Keratinocyte (primary cell): ENCODE measurements around the gene SLAMF8. TPM values are rescaled to one million over a fixed set of nuclear protein-coding genes. Genes with fewer than 3 reads are reported as not detected.

ENCODE experiments used
- DNase-seq: peaks from one replicate; pipeline ENCODE4 v3.0.0-alpha.2; 2011; ENCODE audit warnings: low read depth, missing footprints, low spot score
- FAIRE-seq: peaks from 2 replicates; lab custom pipeline; 2011; peaks lifted over from hg19 to GRCh38; lab: Jason Lieb, UNC
- H2AFZ ChIP-seq: 2 replicates; pipeline ENCODE4 v1.6.0; 2012; ENCODE audit warnings: low read length, control low read depth, inconsistent platforms; ENCODE audit not compliant: control insufficient read depth
- H3K27ac ChIP-seq: 2 replicates; pipeline ENCODE4 v1.5.1; 2011; ENCODE audit warnings: low read length; ENCODE audit not compliant: control insufficient read depth, insufficient read depth
- H3K27me3 ChIP-seq: 3 replicates; pipeline ENCODE4 v1.6.0; 2011; ENCODE audit warnings: low read length; ENCODE audit not compliant: control insufficient read depth, insufficient read depth; ENCODE audit errors: extremely low read depth
- H3K36me3 ChIP-seq, 2 experiments: 2 replicates in 1 of 2; 3 replicates in 1 of 2; pipeline ENCODE4 v1.5.1; 2011; ENCODE audit warnings: low read length in 2 of 2, mild to moderate bottlenecking in 1 of 2; ENCODE audit not compliant: control insufficient read depth in 2 of 2, insufficient read depth in 2 of 2; ENCODE audit errors: extremely low read depth in 1 of 2
- H3K4me1 ChIP-seq: 3 replicates; pipeline ENCODE4 v1.5.1; 2011; ENCODE audit warnings: low read length; ENCODE audit not compliant: control insufficient read depth, insufficient read depth; ENCODE audit errors: extremely low read depth
- H3K4me2 ChIP-seq: 3 replicates; pipeline ENCODE4 v1.6.0; 2011; ENCODE audit warnings: low read depth, low read length; ENCODE audit not compliant: control insufficient read depth, insufficient read depth; ENCODE audit errors: extremely low read depth
- H3K4me3 ChIP-seq, 3 experiments: fragments of 200-600 bp in 1 of 3; sonication (generic) in 1 of 3; 2 replicates in 2 of 3; 3 replicates in 1 of 3; pipeline ENCODE4 v1.5.1; 2011 to 2016; ENCODE audit warnings: low read length in 3 of 3, mild to moderate bottlenecking in 3 of 3, control low read depth in 2 of 3, inconsistent platforms in 1 of 3, low read depth in 1 of 3, mixed read lengths in 1 of 3, mixed run types in 1 of 3, moderate library complexity in 1 of 3; ENCODE audit not compliant: control insufficient read depth in 2 of 3, insufficient read depth in 2 of 3; ENCODE audit errors: extremely low read depth in 1 of 3
- H3K79me2 ChIP-seq: 2 replicates; pipeline ENCODE4 v1.6.0; 2012; ENCODE audit warnings: low read length; ENCODE audit not compliant: control insufficient read depth, insufficient read depth
- H3K9ac ChIP-seq: 3 replicates; pipeline ENCODE4 v1.6.0; 2011; ENCODE audit warnings: low read length; ENCODE audit not compliant: control insufficient read depth, insufficient read depth; ENCODE audit errors: extremely low read depth
- H3K9me1 ChIP-seq: 3 replicates; pipeline ENCODE4 v1.6.0; 2011; ENCODE audit warnings: low read length; ENCODE audit not compliant: control insufficient read depth, insufficient read depth; ENCODE audit errors: extremely low read depth
- H3K9me3 ChIP-seq: 2 replicates; pipeline ENCODE4 v1.5.1; 2012; ENCODE audit warnings: low read depth, low read length; ENCODE audit not compliant: control insufficient read depth
- H4K20me1 ChIP-seq: 3 replicates; pipeline ENCODE4 v1.6.0; 2011; ENCODE audit warnings: low read length; ENCODE audit not compliant: control insufficient read depth, insufficient read depth; ENCODE audit errors: extremely low read depth
- CTCF ChIP-seq, 3 experiments: IDR thresholded peaks in 1 of 3; conservative IDR thresholded peaks in 1 of 3; optimal IDR thresholded peaks in 1 of 3; 2 replicates in 2 of 3; 3 replicates in 1 of 3; pipeline versions ENCODE3 to v1.5.1; 2011; ENCODE audit warnings: low read length in 3 of 3, mild to moderate bottlenecking in 3 of 3, moderate library complexity in 2 of 3, control low read depth in 1 of 3, inconsistent platforms in 1 of 3; ENCODE audit not compliant: insufficient read depth in 2 of 3; ENCODE audit errors: extremely low read depth in 1 of 3
- EZH2 ChIP-seq: IDR thresholded peaks from one replicate; pipeline ENCODE4 v1.6.1; 2012; ENCODE audit warnings: inconsistent platforms, mild to moderate bottlenecking, low read length, moderate library complexity
- dilution Hi-C: fragments of 300-500 bp; cut with MboI; formaldehyde crosslinking; loops from one replicate; pipeline ENCODE4 v1.7.0; 2020; ENCODE audit warnings: low sequenced_read_pairs; ENCODE audit not compliant: extremely low pct_ligation_motif_present
- polyA plus RNA-seq, 5 experiments: library from polyadenylated mRNA; depleted of rRNA in 3 of 5; stranded (reverse) in 3 of 5; stranded (forward) in 1 of 5; unstranded in 1 of 5; fragments of >200 nt; gene quantifications; 1 replicate in 1 of 5; 2 replicates in 3 of 5; 3 replicates in 1 of 5; pipeline versions ENCODE4 v1.2.1 to v1.2.3, GENCODE V29; 2011 to 2012; ENCODE audit warnings: missing spikeins in 2 of 5, low read depth in 1 of 5, low replicate concordance in 1 of 5

The SLAMF8 gene
- polyA plus RNA-seq, 1 donor (not counting 4 experiments of a cell fraction or from before 2014, with no cell fraction given), result not detected

GRCh38 chr1:159848326-159848725 is 21.7 kb downstream of the SLAMF8 start:
- Histone ChIP-seq H3K27ac (no peak overlapping the region), H3K4me1 (peaks cover 23% of the 10 kb centered on the region), H3K4me3 (no peak overlapping the region), H3K9ac (no peak overlapping the region), H4K20me1 (no peaks in the 10 kb centered on the region), H3K9me1 (no peaks in the 10 kb centered on the region), H3K4me2 (no peak overlapping the region), H3K79me2 (no peaks in the 10 kb centered on the region), H2AFZ (no peak overlapping the region), H3K27me3 (no peaks in the 10 kb centered on the region), H3K9me3 (no peaks in the 10 kb centered on the region), H3K36me3 (no peaks in the 10 kb centered on the region)
- TF ChIP-seq CTCF (optimal IDR thresholded peaks at IDR 0.05 in 1 of 3, IDR thresholded peaks at IDR 0.05 in 1 of 3, conservative IDR thresholded peaks at IDR 0.05 in 1 of 3; ENCODE audit: extremely low read depth in 1 of 3, insufficient read depth in 2 of 3, low read length in 3 of 3) (no peak), EZH2 (no peak)
- FAIRE-seq (no peak), DNase-seq (no peak)
- dilution Hi-C loops, result no loop called here

GRCh38 chr1:159849626-159850366 is 23.1 kb downstream of the SLAMF8 start:
- Histone ChIP-seq H3K4me3 (peak overlapping the region in 1 of 3 experiments; percentile 34), H2AFZ (peak overlapping the region; percentile 85), H4K20me1 (no peaks in the 10 kb centered on the region), H3K79me2 (no peaks in the 10 kb centered on the region), H3K27me3 (no peaks in the 10 kb centered on the region), H3K9me1 (no peaks in the 10 kb centered on the region), H3K9me3 (no peaks in the 10 kb centered on the region), H3K4me1 (peaks cover 27% of the 10 kb centered on the region), H3K9ac (no peak overlapping the region), H3K4me2 (peak overlapping the region; percentile 77), H3K27ac (peak overlapping the region; percentile 54), H3K36me3 (no peaks in the 10 kb centered on the region)
- TF ChIP-seq CTCF (optimal IDR thresholded peaks at IDR 0.05 in 1 of 3, IDR thresholded peaks at IDR 0.05 in 1 of 3, conservative IDR thresholded peaks at IDR 0.05 in 1 of 3; ENCODE audit: extremely low read depth in 1 of 3, insufficient read depth in 2 of 3, low read length in 3 of 3) (no peak), EZH2 (no peak)
- dilution Hi-C loops, result no loop called here
- DNase-seq, result no peak
- peak; percentile 88 for FAIRE-seq
